WTC11 (cell line): ENCODE measurements around the gene BNC2. TPM values are rescaled to one million over a fixed set of nuclear protein-coding genes. Genes with fewer than 3 reads are reported as not detected.

Source experiments
- ATAC-seq: fragments of 200-7000 bp; cut with Tn5 transposase; 2 replicates; pipeline ENCODE4 v1.10.0; 2021; ENCODE audit warnings: mild to moderate bottlenecking, moderate library complexity
- CTCF ChIA-PET: fragments of 300-600 bp; sonication (Branson Sonifier 250); formaldehyde crosslinking; loops from one replicate; lab custom pipeline; 2021; ENCODE audit warnings: antibody characterized with exemption; lab: Charles Lee
- POLR2A ChIA-PET: fragments of 350-600 bp; sonication (Branson Sonifier 250); formaldehyde crosslinking; loops from one replicate; lab custom pipeline; 2021; ENCODE audit warnings: antibody characterized with exemption; lab: Charles Lee
- DNase-seq: peaks from one replicate; pipeline ENCODE4 v3.0.0; 2021; ENCODE audit warnings: low spot score
- H3K27ac Mint-ChIP-seq: 2 replicates; pipeline ENCODE4 v1.8.0; 2021; ENCODE audit warnings: mixed read lengths
- H3K27me3 Mint-ChIP-seq: 2 replicates; pipeline ENCODE4 v1.8.0; 2021; ENCODE audit warnings: low read depth, mild to moderate bottlenecking, moderate library complexity, mixed read lengths
- H3K36me3 Mint-ChIP-seq: 2 replicates; pipeline ENCODE4 v1.8.0; 2021; ENCODE audit warnings: mixed read lengths
- H3K4me1 Mint-ChIP-seq: 2 replicates; pipeline ENCODE4 v1.8.0; 2022; ENCODE audit warnings: mixed read lengths
- H3K4me3 Mint-ChIP-seq: 2 replicates; pipeline ENCODE4 v1.8.0; 2021; ENCODE audit warnings: mild to moderate bottlenecking, moderate library complexity, mixed read lengths
- H3K9me3 Mint-ChIP-seq: 2 replicates; pipeline ENCODE4 v1.8.0; 2021; ENCODE audit warnings: mixed read lengths
- CREB1 ChIP-seq: sonication (generic); formaldehyde crosslinking; IDR thresholded peaks from 2 replicates; pipeline ENCODE4 v1.8.0; 2023; ENCODE audit warnings: mild to moderate bottlenecking, missing genetic modification reagents
- CREM ChIP-seq: sonication (generic); formaldehyde crosslinking; IDR thresholded peaks from 2 replicates; pipeline ENCODE4 v1.8.1; 2022; ENCODE audit warnings: mild to moderate bottlenecking, missing genetic modification reagents, moderate library complexity
- KAT7 ChIP-seq: sonication (generic); formaldehyde crosslinking; IDR thresholded peaks from 2 replicates; pipeline ENCODE4 v1.8.1; 2023; ENCODE audit warnings: missing genetic modification reagents, mild to moderate bottlenecking, borderline replicate concordance
- TEAD4 ChIP-seq: sonication (generic); formaldehyde crosslinking; IDR thresholded peaks from 2 replicates; pipeline ENCODE4 v1.8.0; 2022; ENCODE audit warnings: mild to moderate bottlenecking, missing genetic modification reagents
- ZNF317 ChIP-seq: sonication (generic); formaldehyde crosslinking; IDR thresholded peaks from 2 replicates; pipeline ENCODE4 v1.8.1; 2023; ENCODE audit warnings: low read depth, mild to moderate bottlenecking, moderate library complexity, missing genetic modification reagents, borderline replicate concordance
- total RNA-seq: library from RNA; stranded (reverse); gene quantifications from 3 replicates; pipeline ENCODE4 v1.2.3, GENCODE V29; 2021
- TF ChIP-seq, protein P1 (sequence below): sonication (generic); formaldehyde crosslinking; IDR thresholded peaks from 2 replicates; pipeline ENCODE4 v1.8.0; 2023; ENCODE audit warnings: missing genetic modification reagents
- TF ChIP-seq, protein P2 (sequence below): fragments of 200-600 bp; IDR thresholded peaks from 2 replicates; pipeline ENCODE4 v1.8.0; 2022; ENCODE audit warnings: antibody characterized with exemption
- TF ChIP-seq, protein P3 (sequence below): sonication (generic); formaldehyde crosslinking; IDR thresholded peaks from 2 replicates; pipeline ENCODE4 v1.8.1; 2022; ENCODE audit warnings: low read depth, missing genetic modification reagents, borderline replicate concordance
- TF ChIP-seq, protein P4 (sequence below): sonication (generic); formaldehyde crosslinking; IDR thresholded peaks from 2 replicates; pipeline ENCODE4 v1.8.1; 2023; ENCODE audit warnings: mild to moderate bottlenecking, moderate library complexity, missing genetic modification reagents
- TF ChIP-seq, protein P5 (sequence below): fragments of 250-450 bp; sonication (Bioruptor Pico); IDR thresholded peaks from 2 replicates; pipeline ENCODE4 v1.9.0; 2021; ENCODE audit warnings: mild to moderate bottlenecking
- TF ChIP-seq, protein P6 (sequence below): sonication (generic); formaldehyde crosslinking; IDR thresholded peaks from 2 replicates; pipeline ENCODE4 v1.8.1; 2023; ENCODE audit warnings: mild to moderate bottlenecking, missing genetic modification reagents
- TF ChIP-seq, protein P7 (sequence below): sonication (generic); formaldehyde crosslinking; IDR thresholded peaks from 2 replicates; pipeline ENCODE4 v1.8.0; 2022; ENCODE audit warnings: mild to moderate bottlenecking, missing genetic modification reagents
- TF ChIP-seq, protein P8 (sequence below): sonication (generic); formaldehyde crosslinking; IDR thresholded peaks from 2 replicates; pipeline ENCODE4 v1.8.1; 2023; ENCODE audit warnings: mild to moderate bottlenecking, missing genetic modification reagents, moderate library complexity

BNC2 gene
- total RNA-seq, 1 experiment from 2014 or later, result 33.3 TPM

DNA sequence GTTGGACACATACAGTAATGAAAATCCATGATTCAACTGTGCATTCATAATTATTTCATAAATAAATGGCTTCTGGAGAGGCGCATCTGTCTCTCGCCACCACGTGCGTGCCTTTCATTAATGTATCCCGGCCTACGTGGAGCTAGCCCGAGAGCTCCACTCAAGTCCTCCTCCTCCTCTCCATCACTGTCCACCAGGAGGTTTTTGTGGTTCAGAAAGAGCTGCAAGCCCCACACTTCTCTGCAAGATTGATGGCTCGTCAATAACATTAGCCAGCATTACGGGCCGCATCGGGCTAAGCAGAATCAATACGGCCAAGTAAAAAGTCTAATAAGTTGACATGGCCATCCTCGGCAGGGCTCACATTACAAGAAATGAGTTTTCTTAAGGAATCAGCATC is 499.8 kb downstream of the BNC2 start:
- DNase-seq, result no peak
- no peaks in the 10 kb centered on the region for H3K27me3 Mint-ChIP-seq
- no peak overlapping the region for H3K27ac Mint-ChIP-seq
- H3K36me3 Mint-ChIP-seq, result no peaks in the 10 kb centered on the region
- TF ChIP-seq, protein P1, sequence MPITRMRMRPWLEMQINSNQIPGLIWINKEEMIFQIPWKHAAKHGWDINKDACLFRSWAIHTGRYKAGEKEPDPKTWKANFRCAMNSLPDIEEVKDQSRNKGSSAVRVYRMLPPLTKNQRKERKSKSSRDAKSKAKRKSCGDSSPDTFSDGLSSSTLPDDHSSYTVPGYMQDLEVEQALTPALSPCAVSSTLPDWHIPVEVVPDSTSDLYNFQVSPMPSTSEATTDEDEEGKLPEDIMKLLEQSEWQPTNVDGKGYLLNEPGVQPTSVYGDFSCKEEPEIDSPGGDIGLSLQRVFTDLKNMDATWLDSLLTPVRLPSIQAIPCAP, result no peak
- no peak for TF ChIP-seq TEAD4 (CRISPR knock-in tag)
- TF ChIP-seq, protein P2, sequence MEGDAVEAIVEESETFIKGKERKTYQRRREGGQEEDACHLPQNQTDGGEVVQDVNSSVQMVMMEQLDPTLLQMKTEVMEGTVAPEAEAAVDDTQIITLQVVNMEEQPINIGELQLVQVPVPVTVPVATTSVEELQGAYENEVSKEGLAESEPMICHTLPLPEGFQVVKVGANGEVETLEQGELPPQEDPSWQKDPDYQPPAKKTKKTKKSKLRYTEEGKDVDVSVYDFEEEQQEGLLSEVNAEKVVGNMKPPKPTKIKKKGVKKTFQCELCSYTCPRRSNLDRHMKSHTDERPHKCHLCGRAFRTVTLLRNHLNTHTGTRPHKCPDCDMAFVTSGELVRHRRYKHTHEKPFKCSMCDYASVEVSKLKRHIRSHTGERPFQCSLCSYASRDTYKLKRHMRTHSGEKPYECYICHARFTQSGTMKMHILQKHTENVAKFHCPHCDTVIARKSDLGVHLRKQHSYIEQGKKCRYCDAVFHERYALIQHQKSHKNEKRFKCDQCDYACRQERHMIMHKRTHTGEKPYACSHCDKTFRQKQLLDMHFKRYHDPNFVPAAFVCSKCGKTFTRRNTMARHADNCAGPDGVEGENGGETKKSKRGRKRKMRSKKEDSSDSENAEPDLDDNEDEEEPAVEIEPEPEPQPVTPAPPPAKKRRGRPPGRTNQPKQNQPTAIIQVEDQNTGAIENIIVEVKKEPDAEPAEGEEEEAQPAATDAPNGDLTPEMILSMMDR, result no peak
- TF ChIP-seq, protein P3, sequence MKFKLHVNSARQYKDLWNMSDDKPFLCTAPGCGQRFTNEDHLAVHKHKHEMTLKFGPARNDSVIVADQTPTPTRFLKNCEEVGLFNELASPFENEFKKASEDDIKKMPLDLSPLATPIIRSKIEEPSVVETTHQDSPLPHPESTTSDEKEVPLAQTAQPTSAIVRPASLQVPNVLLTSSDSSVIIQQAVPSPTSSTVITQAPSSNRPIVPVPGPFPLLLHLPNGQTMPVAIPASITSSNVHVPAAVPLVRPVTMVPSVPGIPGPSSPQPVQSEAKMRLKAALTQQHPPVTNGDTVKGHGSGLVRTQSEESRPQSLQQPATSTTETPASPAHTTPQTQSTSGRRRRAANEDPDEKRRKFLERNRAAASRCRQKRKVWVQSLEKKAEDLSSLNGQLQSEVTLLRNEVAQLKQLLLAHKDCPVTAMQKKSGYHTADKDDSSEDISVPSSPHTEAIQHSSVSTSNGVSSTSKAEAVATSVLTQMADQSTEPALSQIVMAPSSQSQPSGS (CRISPR knock-in tag), result no peak
- no peak for TF ChIP-seq KAT7
- TF ChIP-seq, protein P4, sequence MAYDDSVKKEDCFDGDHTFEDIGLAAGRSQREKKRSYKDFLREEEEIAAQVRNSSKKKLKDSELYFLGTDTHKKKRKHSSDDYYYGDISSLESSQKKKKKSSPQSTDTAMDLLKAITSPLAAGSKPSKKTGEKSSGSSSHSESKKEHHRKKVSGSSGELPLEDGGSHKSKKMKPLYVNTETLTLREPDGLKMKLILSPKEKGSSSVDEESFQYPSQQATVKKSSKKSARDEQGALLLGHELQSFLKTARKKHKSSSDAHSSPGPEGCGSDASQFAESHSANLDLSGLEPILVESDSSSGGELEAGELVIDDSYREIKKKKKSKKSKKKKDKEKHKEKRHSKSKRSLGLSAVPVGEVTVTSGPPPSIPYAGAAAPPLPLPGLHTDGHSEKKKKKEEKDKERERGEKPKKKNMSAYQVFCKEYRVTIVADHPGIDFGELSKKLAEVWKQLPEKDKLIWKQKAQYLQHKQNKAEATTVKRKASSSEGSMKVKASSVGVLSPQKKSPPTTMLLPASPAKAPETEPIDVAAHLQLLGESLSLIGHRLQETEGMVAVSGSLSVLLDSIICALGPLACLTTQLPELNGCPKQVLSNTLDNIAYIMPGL (CRISPR knock-in tag), result no peak
- TF ChIP-seq, protein P5, sequence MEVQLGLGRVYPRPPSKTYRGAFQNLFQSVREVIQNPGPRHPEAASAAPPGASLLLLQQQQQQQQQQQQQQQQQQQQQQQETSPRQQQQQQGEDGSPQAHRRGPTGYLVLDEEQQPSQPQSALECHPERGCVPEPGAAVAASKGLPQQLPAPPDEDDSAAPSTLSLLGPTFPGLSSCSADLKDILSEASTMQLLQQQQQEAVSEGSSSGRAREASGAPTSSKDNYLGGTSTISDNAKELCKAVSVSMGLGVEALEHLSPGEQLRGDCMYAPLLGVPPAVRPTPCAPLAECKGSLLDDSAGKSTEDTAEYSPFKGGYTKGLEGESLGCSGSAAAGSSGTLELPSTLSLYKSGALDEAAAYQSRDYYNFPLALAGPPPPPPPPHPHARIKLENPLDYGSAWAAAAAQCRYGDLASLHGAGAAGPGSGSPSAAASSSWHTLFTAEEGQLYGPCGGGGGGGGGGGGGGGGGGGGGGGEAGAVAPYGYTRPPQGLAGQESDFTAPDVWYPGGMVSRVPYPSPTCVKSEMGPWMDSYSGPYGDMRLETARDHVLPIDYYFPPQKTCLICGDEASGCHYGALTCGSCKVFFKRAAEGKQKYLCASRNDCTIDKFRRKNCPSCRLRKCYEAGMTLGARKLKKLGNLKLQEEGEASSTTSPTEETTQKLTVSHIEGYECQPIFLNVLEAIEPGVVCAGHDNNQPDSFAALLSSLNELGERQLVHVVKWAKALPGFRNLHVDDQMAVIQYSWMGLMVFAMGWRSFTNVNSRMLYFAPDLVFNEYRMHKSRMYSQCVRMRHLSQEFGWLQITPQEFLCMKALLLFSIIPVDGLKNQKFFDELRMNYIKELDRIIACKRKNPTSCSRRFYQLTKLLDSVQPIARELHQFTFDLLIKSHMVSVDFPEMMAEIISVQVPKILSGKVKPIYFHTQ (CRISPR knock-in tag), result no peak
- TF ChIP-seq, protein P6, sequence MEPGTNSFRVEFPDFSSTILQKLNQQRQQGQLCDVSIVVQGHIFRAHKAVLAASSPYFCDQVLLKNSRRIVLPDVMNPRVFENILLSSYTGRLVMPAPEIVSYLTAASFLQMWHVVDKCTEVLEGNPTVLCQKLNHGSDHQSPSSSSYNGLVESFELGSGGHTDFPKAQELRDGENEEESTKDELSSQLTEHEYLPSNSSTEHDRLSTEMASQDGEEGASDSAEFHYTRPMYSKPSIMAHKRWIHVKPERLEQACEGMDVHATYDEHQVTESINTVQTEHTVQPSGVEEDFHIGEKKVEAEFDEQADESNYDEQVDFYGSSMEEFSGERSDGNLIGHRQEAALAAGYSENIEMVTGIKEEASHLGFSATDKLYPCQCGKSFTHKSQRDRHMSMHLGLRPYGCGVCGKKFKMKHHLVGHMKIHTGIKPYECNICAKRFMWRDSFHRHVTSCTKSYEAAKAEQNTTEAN (CRISPR knock-in tag), result no peak
- TF ChIP-seq ZNF317, result no peak
- no peak for TF ChIP-seq CREM (CRISPR knock-in tag)
- TF ChIP-seq CREB1 (CRISPR knock-in tag), result no peak
- TF ChIP-seq, protein P7, sequence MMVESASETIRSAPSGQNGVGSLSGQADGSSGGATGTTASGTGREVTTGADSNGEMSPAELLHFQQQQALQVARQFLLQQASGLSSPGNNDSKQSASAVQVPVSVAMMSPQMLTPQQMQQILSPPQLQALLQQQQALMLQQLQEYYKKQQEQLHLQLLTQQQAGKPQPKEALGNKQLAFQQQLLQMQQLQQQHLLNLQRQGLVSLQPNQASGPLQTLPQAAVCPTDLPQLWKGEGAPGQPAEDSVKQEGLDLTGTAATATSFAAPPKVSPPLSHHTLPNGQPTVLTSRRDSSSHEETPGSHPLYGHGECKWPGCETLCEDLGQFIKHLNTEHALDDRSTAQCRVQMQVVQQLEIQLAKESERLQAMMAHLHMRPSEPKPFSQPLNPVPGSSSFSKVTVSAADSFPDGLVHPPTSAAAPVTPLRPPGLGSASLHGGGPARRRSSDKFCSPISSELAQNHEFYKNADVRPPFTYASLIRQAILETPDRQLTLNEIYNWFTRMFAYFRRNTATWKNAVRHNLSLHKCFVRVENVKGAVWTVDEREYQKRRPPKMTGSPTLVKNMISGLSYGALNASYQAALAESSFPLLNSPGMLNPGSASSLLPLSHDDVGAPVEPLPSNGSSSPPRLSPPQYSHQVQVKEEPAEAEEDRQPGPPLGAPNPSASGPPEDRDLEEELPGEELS (CRISPR knock-in tag), result no peak
- TF ChIP-seq, protein P8, sequence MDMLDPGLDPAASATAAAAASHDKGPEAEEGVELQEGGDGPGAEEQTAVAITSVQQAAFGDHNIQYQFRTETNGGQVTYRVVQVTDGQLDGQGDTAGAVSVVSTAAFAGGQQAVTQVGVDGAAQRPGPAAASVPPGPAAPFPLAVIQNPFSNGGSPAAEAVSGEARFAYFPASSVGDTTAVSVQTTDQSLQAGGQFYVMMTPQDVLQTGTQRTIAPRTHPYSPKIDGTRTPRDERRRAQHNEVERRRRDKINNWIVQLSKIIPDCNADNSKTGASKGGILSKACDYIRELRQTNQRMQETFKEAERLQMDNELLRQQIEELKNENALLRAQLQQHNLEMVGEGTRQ, result no peak
- ChIA-PET POLR2A (no interaction called here), CTCF (no interaction called here)
- H3K4me1 Mint-ChIP-seq, result no peaks in the 10 kb centered on the region
- H3K9me3 Mint-ChIP-seq, result peaks cover 16% of the 10 kb centered on the region
- no peak for ATAC-seq
- no peak overlapping the region for H3K4me3 Mint-ChIP-seq
